Activated CD4-positive, CD25-positive, alpha-beta regulatory T cell (primary cell): ENCODE measurements around the gene DIABLO.
A peak's percentile ranks its signal among the peaks of the same experiment; 100 is the strongest.
"Not testable (repeated sequence)": the region's sequence is repeated elsewhere in the genome, so short reads cannot be mapped to it uniquely, and the experiment has no call there.

Experiments
- DNase-seq, 4 experiments: peaks; one replicate each; lab custom pipeline; 2025; lab: John Stamatoyannopoulos, UW

Gene DIABLO

GRCh38 chr12:122208073-122208820, 17.6 kb downstream of the DIABLO start:
- no peak for DNase-seq

- DNase-seq, result no peak
These were observed 18.5 kb downstream of the DIABLO start for GRCh38 chr12:122207391-122207790.

GRCh38 chr12:122206976-122207375, 18.9 kb downstream of the DIABLO start:
- no peak for DNase-seq

- DNase-seq, result no peak
These were observed 19.6 kb downstream of the DIABLO start for GRCh38 chr12:122206111-122206881.

GRCh38 chr12:122205053-122205925, 20.6 kb downstream of the DIABLO start:
- DNase-seq, result no peak

GRCh38 chr12:122204167-122205052, 21.4 kb downstream of the DIABLO start:
- DNase-seq, result peak in 1 of 4 experiments; percentile 13

- DNase-seq, result peak in 3 of 4 experiments; percentile 27 to 39 (median 39)
These were observed 22.3 kb downstream of the DIABLO start, which contains the start of gene B3GNT4 for GRCh38 chr12:122203301-122204166. Gene B3GNT4, plus strand, starts transcription at chr12:122203709. Its CDS starts 910 bp downstream, at chr12:122204619.

GRCh38 chr12:122202811-122203210, 23.0 kb downstream of the DIABLO start:
- not testable (repeated sequence) for DNase-seq

GRCh38 chr12:122202017-122202416, 23.8 kb downstream of the DIABLO start:
- DNase-seq, result no peak

GRCh38 chr12:122201381-122201780, 24.5 kb downstream of the DIABLO start:
- DNase-seq, result no peak

GRCh38 chr12:122200541-122201175, 25.2 kb downstream of the DIABLO start:
- no peak for DNase-seq

GRCh38 chr12:122199484-122200355, 26.1 kb downstream of the DIABLO start:
- no peak for DNase-seq

- DNase-seq, result no peak
These were observed 28.3 kb downstream of the DIABLO start for GRCh38 chr12:122197612-122197966.

GRCh38 chr12:122195405-122195804, 30.4 kb downstream of the DIABLO start:
- no peak for DNase-seq

GRCh38 chr12:122194804-122195203, 31.0 kb downstream of the DIABLO start:
- no peak for DNase-seq

GRCh38 chr12:122192441-122192840, 33.4 kb downstream of the DIABLO start:
- no peak for DNase-seq

GRCh38 chr12:122190842-122191668, 34.8 kb downstream of the DIABLO start:
- DNase-seq, result peak in 3 of 4 experiments; percentile 11 to 40 (median 17)
